Measurements from ENCODE around the gene TMC8.
A peak's percentile ranks its signal among the peaks of the same experiment; 100 is the strongest.
"Not testable (repeated sequence)": the region's sequence is repeated elsewhere in the genome, so short reads cannot be mapped to it uniquely, and the experiment has no call there.

Gene TMC8

GRCh38 chr17:78111016-78111726, 19.4 kb upstream of the TMC8 start:
- no peak for FAIRE-seq

- no peak for FAIRE-seq
Measured at GRCh38 chr17:78111727-78112517, 18.6 kb upstream of the TMC8 start.

GRCh38 chr17:78112518-78113471, 17.8 kb upstream of the TMC8 start:
- FAIRE-seq, result peak; percentile 63

DNA sequence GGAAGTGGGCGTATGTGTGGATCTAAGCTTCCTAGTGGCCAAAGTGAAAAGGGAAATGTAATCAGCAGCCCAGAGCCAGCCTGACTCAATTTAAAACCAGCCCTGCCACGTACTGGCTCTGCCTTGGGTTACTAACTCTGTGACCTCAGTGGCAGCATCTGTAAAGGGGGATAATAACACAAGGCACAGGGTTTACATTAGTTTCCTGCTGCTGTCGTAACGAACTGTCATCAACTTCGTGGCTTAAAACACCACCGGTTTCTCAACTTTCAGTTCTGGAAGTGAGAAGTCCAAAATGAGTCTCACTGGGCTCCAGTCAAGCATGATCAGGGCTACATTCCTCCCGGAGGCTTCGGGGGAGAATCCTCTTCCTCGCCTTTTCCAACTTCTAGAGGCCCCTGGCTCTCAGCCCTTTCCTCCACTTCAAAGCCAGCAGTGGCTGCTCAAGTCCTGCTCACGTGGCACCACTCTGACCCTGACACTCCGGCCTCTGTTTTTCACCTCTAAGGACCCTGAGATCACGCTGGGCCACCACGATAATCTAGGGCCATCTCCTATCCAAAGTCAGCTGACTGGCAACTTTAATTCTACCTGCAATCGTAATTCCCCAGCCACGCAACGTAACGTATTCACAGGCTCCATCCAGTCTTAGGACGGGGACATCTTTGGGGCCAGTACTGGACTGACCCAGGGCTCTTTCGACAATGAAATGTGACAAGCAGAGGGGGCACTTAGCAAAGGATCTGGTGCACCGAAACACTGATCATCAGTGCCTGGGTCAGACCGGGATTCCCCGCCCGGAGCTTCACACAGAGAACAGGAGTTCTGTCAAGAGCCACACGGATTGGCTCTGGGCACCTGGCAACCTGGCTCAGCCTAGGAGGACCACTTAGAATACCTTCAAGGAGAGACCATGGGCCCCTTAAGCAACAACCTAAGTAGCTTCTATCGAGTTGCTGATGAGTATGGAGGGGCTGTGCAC, 16.5 kb upstream of the TMC8 start:
- FAIRE-seq, result no peak

GRCh38 chr17:78114831-78115723, 15.5 kb upstream of the TMC8 start:
- no peak for FAIRE-seq

DNA sequence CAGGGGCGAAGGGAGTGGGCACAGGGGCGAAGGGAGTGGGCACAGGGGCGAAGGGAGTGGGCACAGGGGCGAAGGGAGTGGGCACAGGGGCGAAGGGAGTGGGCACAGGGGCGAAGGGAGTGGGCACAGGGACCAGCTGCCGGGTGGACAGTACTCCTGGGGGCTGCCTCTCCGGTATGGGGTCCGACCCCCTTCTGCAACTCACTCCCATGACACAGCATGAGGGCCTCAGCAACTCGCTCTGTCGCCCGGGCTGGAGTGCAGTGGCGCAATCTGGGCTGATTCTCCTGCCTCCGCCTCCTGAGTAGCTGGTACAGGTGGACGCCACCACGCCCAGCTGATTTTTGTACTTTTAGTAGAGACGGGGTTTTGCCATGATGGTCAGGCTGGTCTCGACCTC, 14.8 kb upstream of the TMC8 start:
- not testable (repeated sequence) for FAIRE-seq

DNA sequence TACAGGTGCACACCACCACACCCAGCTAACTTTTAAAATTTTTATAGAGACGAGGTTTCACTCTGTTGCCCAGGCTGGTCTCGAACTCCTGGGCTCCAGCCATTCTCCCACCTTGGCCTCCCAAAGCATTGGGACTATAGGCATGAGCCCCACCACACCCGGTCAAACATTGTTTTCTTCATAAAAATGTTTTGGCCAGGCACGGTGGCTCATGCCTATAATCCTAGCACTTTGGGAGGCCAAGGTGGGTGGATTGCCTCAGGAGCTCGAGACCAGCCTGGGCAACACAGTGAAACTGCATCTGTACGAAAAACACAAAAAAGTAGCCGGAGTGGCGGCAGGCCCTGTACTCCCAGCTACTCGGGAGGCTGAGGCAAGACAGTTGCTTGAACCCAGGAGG, 14.2 kb upstream of the TMC8 start:
- no peak for FAIRE-seq

- no peak for FAIRE-seq
Measured at GRCh38 chr17:78117027-78117981, 13.3 kb upstream of the TMC8 start.

DNA sequence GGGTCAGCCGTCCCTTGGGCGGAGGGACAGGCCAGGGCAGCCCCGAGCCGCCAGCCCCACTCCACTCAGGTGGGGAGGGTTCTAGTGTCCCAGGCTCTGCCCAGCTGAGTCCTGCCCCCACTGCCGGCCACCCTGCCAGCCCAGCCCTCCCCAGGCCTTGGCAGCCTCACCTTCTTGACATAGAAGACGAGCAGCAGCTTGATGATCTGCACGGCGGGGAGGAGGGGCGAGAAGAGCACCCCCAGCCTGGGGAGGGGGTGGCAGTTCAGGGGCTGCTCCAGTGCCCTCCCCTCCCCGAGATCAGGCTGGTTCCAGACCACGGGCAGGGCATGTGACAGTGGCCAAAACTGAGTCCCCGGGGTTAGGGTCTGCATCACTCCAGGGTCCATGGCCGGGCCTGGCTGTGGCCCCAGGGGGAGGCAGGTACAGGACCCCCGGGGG, 11.8 kb upstream of the TMC8 start:
- FAIRE-seq, result no peak

DNA sequence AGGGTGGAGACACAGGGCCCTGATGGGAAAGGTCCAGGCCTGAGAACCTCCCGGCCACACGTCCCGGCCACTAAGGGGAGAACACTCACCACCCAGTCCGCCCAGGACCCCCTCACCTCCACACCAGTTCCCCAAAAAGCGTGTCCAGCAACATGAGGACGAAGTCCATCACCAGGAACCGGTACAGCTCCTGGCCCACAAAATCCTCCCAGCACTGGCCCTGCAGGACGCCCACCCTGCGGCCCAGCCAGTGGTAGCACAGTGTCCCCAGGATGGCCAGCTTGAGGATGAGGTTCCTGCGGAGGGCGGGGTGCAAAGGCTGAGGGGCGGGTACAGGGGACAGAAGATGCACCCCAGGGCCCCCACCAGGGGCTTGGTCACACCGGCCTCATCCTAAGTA, 10.0 kb upstream of the TMC8 start:
- FAIRE-seq, result no peak

GRCh38 chr17:78120971-78121800, 9.4 kb upstream of the TMC8 start:
- FAIRE-seq, result no peak

GRCh38 chr17:78121801-78122215, 8.8 kb upstream of the TMC8 start:
- FAIRE-seq, result no peak

- no peak for FAIRE-seq
Measured at GRCh38 chr17:78122216-78122930, 8.2 kb upstream of the TMC8 start.

DNA sequence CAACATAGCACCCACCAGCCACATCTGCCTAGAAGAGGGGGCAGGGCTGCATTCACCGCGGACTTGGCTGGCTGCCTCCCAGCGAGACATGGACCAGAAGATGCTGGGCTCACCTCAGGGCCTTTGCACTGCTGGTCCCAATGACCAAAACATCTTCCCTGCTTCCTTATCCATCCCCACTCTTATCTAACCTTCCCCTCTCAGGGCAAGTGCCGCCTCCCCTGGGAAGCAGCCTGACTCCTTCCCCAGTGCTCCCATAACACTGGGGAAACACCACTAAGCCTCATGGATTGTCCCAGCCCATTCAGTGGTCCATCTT, 7.7 kb upstream of the TMC8 start:
- no peak for FAIRE-seq

GRCh38 chr17:78123258-78123929, 7.2 kb upstream of the TMC8 start:
- FAIRE-seq, result no peak

DNA sequence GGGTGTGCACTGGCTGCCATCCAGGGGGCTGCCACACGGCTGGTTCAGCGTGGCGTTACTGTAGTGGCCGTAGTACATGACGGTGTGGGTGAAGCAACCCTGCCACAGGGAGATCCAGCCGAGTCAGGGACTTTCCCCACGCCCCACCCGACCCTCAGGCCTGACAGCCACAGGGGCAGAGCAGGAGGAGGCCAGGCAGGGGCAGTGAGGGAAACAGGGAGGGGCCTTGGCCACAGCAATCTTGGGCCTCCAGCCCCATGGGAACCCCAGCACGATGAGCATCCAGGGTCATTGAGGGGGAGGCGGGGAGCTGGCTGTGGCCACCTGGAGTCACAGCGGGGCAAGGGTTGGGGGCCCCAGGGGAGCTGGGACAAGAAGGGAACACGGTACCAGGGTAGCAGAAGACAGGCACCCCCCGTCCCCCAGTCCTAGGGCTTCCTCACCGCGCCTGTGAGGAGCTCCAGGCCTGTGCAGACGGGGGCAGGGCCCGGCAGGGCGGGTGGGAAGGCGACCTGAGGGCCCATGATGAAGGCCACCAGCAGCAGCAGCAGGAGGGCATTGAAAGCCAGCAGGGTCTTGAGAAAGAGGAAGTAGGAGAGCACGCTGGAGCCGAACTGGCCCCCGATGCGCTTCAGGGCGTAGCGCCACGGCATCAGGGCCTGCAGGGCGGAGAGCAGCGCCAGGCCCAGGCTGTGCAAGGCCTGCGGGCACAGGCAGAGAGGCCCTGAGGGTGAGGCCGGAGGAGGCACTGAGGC, 6.3 kb upstream of the TMC8 start:
- no peak for FAIRE-seq

DNA sequence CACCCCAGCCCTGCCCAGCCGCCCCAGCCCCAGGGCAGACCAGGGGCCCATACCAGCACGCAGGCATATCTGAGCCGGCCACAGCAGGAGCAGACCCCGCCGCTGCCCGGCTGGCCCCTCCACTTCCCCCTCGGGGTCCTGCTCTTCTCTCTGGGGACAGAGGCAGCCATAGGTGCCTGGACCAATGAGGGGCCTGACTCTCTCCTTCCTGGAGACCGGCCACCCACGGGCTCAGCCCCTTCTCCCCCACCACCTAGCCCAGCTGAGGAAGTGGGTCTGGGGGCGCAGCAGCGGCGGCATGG, 5.8 kb upstream of the TMC8 start:
- no peak for FAIRE-seq

All from G401.6 (cell line).